SK-N-SH (cell line): ENCODE data around the gene DAGLA. TPM values are rescaled to one million over a fixed set of nuclear protein-coding genes. Genes with fewer than 3 reads are reported as not detected.

Experiments
- CTCF ChIA-PET: fragments of 300-600, 350-600 bp; formaldehyde crosslinking; extraction: SDS; loops from one replicate; lab custom pipeline; 2021; lab: Yijun Ruan, JAX
- POLR2A ChIA-PET: fragments of 350-600 bp; sonication (Branson Sonifier 250); formaldehyde crosslinking; extraction: SDS; loops from one replicate; lab custom pipeline; 2020; ENCODE audit warnings: antibody characterized with exemption, inconsistent platforms; lab: Yijun Ruan, JAX
- DNase-seq: peaks from one replicate; pipeline ENCODE4 v3.0.0; 2012
- H2AFZ ChIP-seq: fragments of 200-600 bp; sonication (generic); 2 replicates; pipeline ENCODE4 v1.8.1; 2016; ENCODE audit warnings: antibody characterized with exemption, mild to moderate bottlenecking, low read depth
- H3F3A ChIP-seq: fragments of 200-600 bp; sonication (generic); replicated peaks from 2 replicates; pipeline ENCODE3; 2016; ENCODE audit warnings: antibody characterized with exemption, mild to moderate bottlenecking; ENCODE audit not compliant: insufficient read depth
- H3K27ac ChIP-seq, 2 experiments: fragments of 200-500 bp in 1 of 2; fragments of 200-600 bp in 1 of 2; sonication (Bioruptor generic) in 1 of 2; sonication (generic), shearing (Covaris generic) in 1 of 2; 2 replicates each; pipeline versions ENCODE4 v1.5.1 to v1.6.1; 2014 to 2016; ENCODE audit warnings: low read depth in 2 of 2, inconsistent platforms in 1 of 2, low read length in 1 of 2, mild to moderate bottlenecking in 1 of 2, mixed read lengths in 1 of 2
- H3K27me3 ChIP-seq: fragments of 200-600 bp; sonication (generic), shearing (Covaris generic); 2 replicates; pipeline ENCODE4 v1.6.1; 2016; ENCODE audit warnings: mixed run types; ENCODE audit not compliant: insufficient read depth
- H3K36me3 ChIP-seq, 2 experiments: fragments of 200-500 bp in 1 of 2; fragments of 200-600 bp in 1 of 2; sonication (Bioruptor generic) in 1 of 2; sonication (generic) in 1 of 2; replicated peaks in 1 of 2; 2 replicates each; pipeline versions ENCODE3 to v1.5.1; 2014 to 2016; ENCODE audit warnings: low read length in 1 of 2, mild to moderate bottlenecking in 1 of 2; ENCODE audit not compliant: insufficient read depth in 2 of 2, control insufficient read depth in 1 of 2
- H3K4me1 ChIP-seq, 2 experiments: fragments of 200-500 bp in 1 of 2; fragments of 200-600 bp in 1 of 2; sonication (Bioruptor generic) in 1 of 2; sonication (generic), shearing (Covaris generic) in 1 of 2; 2 replicates each; pipeline versions ENCODE4 v1.5.1 to v1.6.1; 2014 to 2016; ENCODE audit warnings: low read depth in 1 of 2, low read length in 1 of 2, mixed run types in 1 of 2; ENCODE audit not compliant: insufficient read depth in 2 of 2, control insufficient read depth in 1 of 2
- H3K4me2 ChIP-seq: fragments of 200-600 bp; sonication (generic), shearing (Covaris generic); 2 replicates; pipeline ENCODE4 v1.6.1; 2017; ENCODE audit warnings: mixed run types
- H3K4me3 ChIP-seq, 2 experiments: fragments of 200-500 bp in 1 of 2; fragments of 200-600 bp in 1 of 2; sonication (Bioruptor generic) in 1 of 2; sonication (generic), shearing (Covaris generic) in 1 of 2; 2 replicates each; pipeline versions ENCODE4 v1.5.1 to v1.8.1; 2014 to 2016; ENCODE audit warnings: low read depth in 2 of 2, inconsistent platforms in 1 of 2, low read length in 1 of 2, mild to moderate bottlenecking in 1 of 2, mixed read lengths in 1 of 2, moderate library complexity in 1 of 2
- H3K79me2 ChIP-seq: fragments of 200-600 bp; sonication (generic); 2 replicates; pipeline ENCODE4 v1.8.1; 2017; ENCODE audit warnings: mild to moderate bottlenecking; ENCODE audit not compliant: insufficient read depth
- H3K9ac ChIP-seq: fragments of 200-600 bp; sonication (generic); 2 replicates; pipeline ENCODE4 v1.6.1; 2017; ENCODE audit warnings: mixed run types
- H3K9me2 ChIP-seq: fragments of 200-600 bp; sonication (generic); 2 replicates; pipeline ENCODE4 v1.6.1; 2017; ENCODE audit warnings: mixed run types
- H3K9me3 ChIP-seq: fragments of 200-600 bp; sonication (generic); 2 replicates; pipeline ENCODE4 v1.6.1; 2017; ENCODE audit warnings: mixed run types, mild to moderate bottlenecking, moderate library complexity
- H4K20me1 ChIP-seq: fragments of 200-600 bp; sonication (generic); 2 replicates; pipeline ENCODE4 v1.6.1; 2017; ENCODE audit warnings: mild to moderate bottlenecking, mixed run types; ENCODE audit not compliant: insufficient read depth
- CHD2 ChIP-seq: fragments of 150-350 bp; IDR thresholded peaks from 2 replicates; pipeline ENCODE4 v1.6.1; 2018; ENCODE audit warnings: low read length; ENCODE audit not compliant: partially characterized antibody
- EP300 ChIP-seq, 2 experiments: IDR thresholded peaks; 2 replicates each; pipeline versions ENCODE4 v1.4.0 to v1.6.1; 2012; ENCODE audit warnings: borderline replicate concordance in 1 of 2, low read depth in 1 of 2, low read length in 1 of 2
- EZH2phosphoT487 ChIP-seq: fragments of 200-600 bp; sonication (generic); IDR thresholded peaks from 2 replicates; pipeline ENCODE4 v1.6.1; 2017; ENCODE audit warnings: low read depth, mixed run types, mild to moderate bottlenecking, antibody characterized with exemption, moderate library complexity, borderline replicate concordance
- GATA2 ChIP-seq: sonication (generic); formaldehyde crosslinking; IDR thresholded peaks from 2 replicates; pipeline ENCODE4 v1.5.0; 2020; ENCODE audit warnings: mild to moderate bottlenecking, missing genetic modification reagents
- RCOR1 ChIP-seq: fragments of 150-350 bp; IDR thresholded peaks from 2 replicates; pipeline ENCODE4 v1.6.1; 2017; ENCODE audit warnings: antibody characterized with exemption, low read length
- REST ChIP-seq: IDR thresholded peaks from 2 replicates; pipeline ENCODE4 v1.6.1; 2012; ENCODE audit warnings: mild to moderate bottlenecking, low read depth, low read length, moderate library complexity
- RXRA ChIP-seq: IDR thresholded peaks from 2 replicates; pipeline ENCODE4 v1.4.0; 2012; ENCODE audit warnings: low read depth, mild to moderate bottlenecking, borderline replicate concordance
- SIN3A ChIP-seq: IDR thresholded peaks from 2 replicates; pipeline ENCODE4 v1.6.1; 2012; ENCODE audit warnings: low read depth, mild to moderate bottlenecking, low read length, moderate library complexity, borderline replicate concordance
- SMC3 ChIP-seq: IDR thresholded peaks from 2 replicates; pipeline ENCODE4 v1.6.1; 2012; ENCODE audit warnings: low read depth, low read length, improper control_type of control experiment
- TCF12 ChIP-seq: IDR thresholded peaks from 2 replicates; pipeline ENCODE4 v1.4.0; 2012
- TEAD4 ChIP-seq: IDR thresholded peaks from 2 replicates; pipeline ENCODE4 v1.4.0; 2012; ENCODE audit warnings: mild to moderate bottlenecking, borderline replicate concordance; ENCODE audit not compliant: insufficient read depth
- WGBS: methylation state at CpG from one replicate; pipeline ENCODE4 v1.1.6; 2017; ENCODE audit warnings: low lambda C conversion rate; 5-methylcytosine and 5-hydroxymethylcytosine counted together
- polyA plus RNA-seq, 3 experiments: library from polyadenylated mRNA; depleted of rRNA; stranded (reverse); fragments of >200 nt; gene quantifications; 2 replicates each; pipeline ENCODE4 v1.2.3, GENCODE V29; 2012
- TF ChIP-seq, protein P1 (sequence below): IDR thresholded peaks from 2 replicates; pipeline ENCODE4; 2012

The DAGLA gene
- polyA plus RNA-seq, 1 of the 3 experiments (the other 2 are of a cell fraction) = 3.3 TPM

DNA sequence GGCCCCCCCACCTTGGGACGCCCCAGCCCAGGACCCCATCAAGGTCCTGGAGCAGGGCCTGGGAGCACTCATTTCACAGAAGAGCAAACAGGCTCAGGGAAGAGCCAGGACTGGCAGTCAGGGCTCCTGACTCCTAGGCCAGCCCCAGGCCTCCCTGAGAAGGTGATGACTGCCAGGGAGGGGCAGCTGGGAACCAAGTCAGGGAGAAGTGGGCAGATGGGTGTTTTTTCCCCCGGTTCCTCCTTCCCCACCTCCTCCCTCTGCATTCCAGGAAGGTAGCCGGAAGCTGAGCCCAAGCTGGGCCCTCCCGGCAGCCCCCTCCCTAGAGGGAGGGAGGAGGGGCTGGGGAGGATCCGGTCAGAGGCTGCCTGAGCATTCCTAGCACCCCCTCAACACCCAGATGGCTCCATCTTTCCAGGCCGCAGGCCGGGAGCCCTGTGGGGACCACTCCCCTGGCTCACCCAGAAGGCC lies 91.8 kb downstream of the DAGLA start:
- 47% methylated on average over 4 of the region's 7 CpGs for WGBS

GRCh38 chr11:61773356-61773755 lies 93.2 kb downstream of the DAGLA start:
- DNase-seq = peak; percentile 96
- no peak for TF ChIP-seq TEAD4
- TF ChIP-seq SIN3A = no peak
- TF ChIP-seq RCOR1 = peak; percentile 42; the same call in 1 of the 2 replicates
- no peak for TF ChIP-seq GATA2
- TF ChIP-seq TCF12 = peak; percentile 50
- no peak for TF ChIP-seq REST
- peak in 1 of 2 experiments; percentile 35; a peak in 1 of 4 replicates for TF ChIP-seq EP300 (IDR thresholded peaks at IDR 0.05; ENCODE audit: borderline replicate concordance in 1 of 2, low read depth in 1 of 2, low read length in 1 of 2)
- TF ChIP-seq, protein P1, sequence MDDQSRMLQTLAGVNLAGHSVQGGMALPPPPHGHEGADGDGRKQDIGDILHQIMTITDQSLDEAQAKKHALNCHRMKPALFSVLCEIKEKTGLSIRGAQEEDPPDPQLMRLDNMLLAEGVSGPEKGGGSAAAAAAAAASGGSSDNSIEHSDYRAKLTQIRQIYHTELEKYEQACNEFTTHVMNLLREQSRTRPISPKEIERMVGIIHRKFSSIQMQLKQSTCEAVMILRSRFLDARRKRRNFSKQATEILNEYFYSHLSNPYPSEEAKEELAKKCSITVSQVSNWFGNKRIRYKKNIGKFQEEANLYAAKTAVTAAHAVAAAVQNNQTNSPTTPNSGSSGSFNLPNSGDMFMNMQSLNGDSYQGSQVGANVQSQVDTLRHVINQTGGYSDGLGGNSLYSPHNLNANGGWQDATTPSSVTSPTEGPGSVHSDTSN = peak; percentile 53
- no peak for TF ChIP-seq EZH2phosphoT487
- peak; percentile 32 for TF ChIP-seq CHD2
- TF ChIP-seq SMC3 = no peak
- CTCF ChIA-PET = interaction anchor here (1.6 to 2.3 kb wide), 2 partner anchors 15 to 26 kb away, joined by 4 to 15 read pairs; no protein-coding TSS in a partner anchor
- WGBS = 61% methylated on average over 2 of the region's 10 CpGs
- H3K9ac ChIP-seq = no peak overlapping the region
- no peaks in the 10 kb centered on the region for H4K20me1 ChIP-seq
- no peaks in the 10 kb centered on the region for H3K9me3 ChIP-seq
- POLR2A ChIA-PET = interaction anchor here (1.0 kb wide), 1 partner anchor 339 kb away, joined by 3 read pairs; no protein-coding TSS in a partner anchor
- no peaks in the 10 kb centered on the region for H3F3A ChIP-seq
- no peak overlapping the region for H3K4me2 ChIP-seq
- no peaks in the 10 kb centered on the region for H3K9me2 ChIP-seq
- H3K27ac ChIP-seq = peak overlapping the region in 1 of 2 experiments; percentile 54; a peak in 2 of 4 replicates
- H3K27me3 ChIP-seq = no peaks in the 10 kb centered on the region
- H3K4me1 ChIP-seq = peaks cover 0 to 32% of the 10 kb centered on the region in 2 experiments; a peak in 1 of 4 replicates
- no peaks in the 10 kb centered on the region for H3K79me2 ChIP-seq
- no peak overlapping the region for H2AFZ ChIP-seq
- H3K36me3 ChIP-seq = no peaks in the 10 kb centered on the region
- no peak overlapping the region for H3K4me3 ChIP-seq

More for the DNA sequence above, 91.8 kb downstream of the DAGLA start:
- peak; percentile 72 for DNase-seq
- no peaks in the 10 kb centered on the region for H4K20me1 ChIP-seq
- H3K9ac ChIP-seq = no peak overlapping the region
- TF ChIP-seq RXRA (no peak), SIN3A (no peak), RCOR1 (no peak), EP300 (IDR thresholded peaks at IDR 0.05; ENCODE audit: borderline replicate concordance in 1 of 2, low read depth in 1 of 2, low read length in 1 of 2) (no peak)
- no peaks in the 10 kb centered on the region for H3K36me3 ChIP-seq
- H3K79me2 ChIP-seq = no peaks in the 10 kb centered on the region
- POLR2A ChIA-PET = no interaction called here
- H2AFZ ChIP-seq = no peak overlapping the region
- H3K4me2 ChIP-seq = no peak overlapping the region
- no peaks in the 10 kb centered on the region for H3K27me3 ChIP-seq
- no peak overlapping the region for H3K4me3 ChIP-seq
- no peaks in the 10 kb centered on the region for H3F3A ChIP-seq
- H3K4me1 ChIP-seq = peaks cover 0 to 36% of the 10 kb centered on the region in 2 experiments; a peak in 1 of 4 replicates
- no peaks in the 10 kb centered on the region for H3K9me3 ChIP-seq
- peak overlapping the region in 1 of 2 experiments; percentile 70; a peak in 1 of 4 replicates for H3K27ac ChIP-seq
- CTCF ChIA-PET = interaction anchor here (0.8 to 2.3 kb wide), 7 partner anchors 14 to 81 kb away, joined by 3 to 15 read pairs (median 4); partner anchors contain the start of gene TMEM258
- H3K9me2 ChIP-seq = no peaks in the 10 kb centered on the region
